ENCODE results near the gene CEMIP. TPM values are rescaled to one million over a fixed set of nuclear protein-coding genes. Genes with fewer than 3 reads are reported as not detected.

Gene CEMIP
- total RNA-seq, 1 donor, result 687 TPM

DNA sequence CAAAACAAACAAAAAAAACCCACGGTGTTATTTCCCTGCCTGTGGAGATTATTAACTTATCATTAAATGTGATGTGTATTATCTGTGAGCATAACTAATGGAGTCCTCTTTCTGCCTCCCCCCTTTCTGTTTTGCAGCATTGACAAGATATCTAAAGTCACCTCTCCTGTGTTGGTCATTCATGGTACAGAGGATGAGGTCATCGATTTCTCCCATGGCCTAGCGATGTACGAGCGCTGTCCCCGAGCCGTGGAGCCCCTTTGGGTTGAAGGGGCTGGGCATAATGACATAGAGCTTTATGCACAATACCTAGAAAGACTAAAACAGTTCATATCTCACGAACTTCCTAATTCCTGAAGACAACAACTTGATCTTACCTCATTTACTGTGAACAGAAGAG is 25.2 kb upstream of the CEMIP start:
- H3K4me1 ChIP-seq (ENCODE audit: insufficient read depth, low read length), result peaks cover 2% of the 10 kb centered on the region
- H3K9me3 ChIP-seq (ENCODE audit: low read depth, low read length), result no peaks in the 10 kb centered on the region
- no peak for DNase-seq (ENCODE audit: insufficient read length, low spot score, missing footprints)
- no peak overlapping the region for H3K27ac ChIP-seq (ENCODE audit: low read depth, low read length)
- no peak overlapping the region for H3K4me2 ChIP-seq (ENCODE audit: insufficient read depth, low read length)
- peaks cover 7% of the 10 kb centered on the region for H3K79me2 ChIP-seq (ENCODE audit: insufficient read depth, low read length)
- peaks cover 26% of the 10 kb centered on the region for H3K36me3 ChIP-seq (ENCODE audit: insufficient read depth, low read length)
- no peaks in the 10 kb centered on the region for H4K20me1 ChIP-seq (ENCODE audit: insufficient read depth, low read length)
- H3K4me3 ChIP-seq (ENCODE audit: insufficient read depth, low read length), result no peak overlapping the region
- H3K27me3 ChIP-seq (ENCODE audit: insufficient read depth, low read length), result no peaks in the 10 kb centered on the region
- H2AFZ ChIP-seq (ENCODE audit: low read length), result no peak overlapping the region
- TF ChIP-seq CTCF (IDR thresholded peaks at IDR 0.05; ENCODE audit: extremely low read depth, low read depth, low read length), result no peak

DNA sequence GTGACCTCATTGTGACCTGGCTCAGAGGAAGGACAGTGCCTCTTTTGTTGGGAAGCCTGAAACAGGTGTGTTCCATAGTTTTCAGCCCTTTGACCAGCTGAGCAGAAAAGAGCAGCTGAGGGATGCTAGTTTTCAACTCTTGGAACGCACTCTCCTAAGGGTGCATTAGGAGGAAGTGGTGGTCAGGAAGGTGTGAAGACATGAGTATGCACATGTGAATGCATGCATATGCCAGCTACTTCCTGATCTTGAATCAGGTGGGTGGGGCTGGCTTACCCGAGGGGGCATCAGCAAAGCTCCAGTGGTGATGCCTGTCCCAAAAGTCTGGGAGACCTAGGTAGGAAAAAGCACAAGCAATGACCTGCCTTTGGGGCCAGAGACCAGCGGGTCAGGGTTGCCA is 23.3 kb upstream of the CEMIP start:
- no peak overlapping the region for H3K4me3 ChIP-seq (ENCODE audit: insufficient read depth, low read length)
- no peak overlapping the region for H3K4me2 ChIP-seq (ENCODE audit: insufficient read depth, low read length)
- no peaks in the 10 kb centered on the region for H3K79me2 ChIP-seq (ENCODE audit: insufficient read depth, low read length)
- TF ChIP-seq CTCF (IDR thresholded peaks at IDR 0.05; ENCODE audit: extremely low read depth, low read depth, low read length), result no peak
- no peak overlapping the region for H3K27ac ChIP-seq (ENCODE audit: low read depth, low read length)
- H3K27me3 ChIP-seq (ENCODE audit: insufficient read depth, low read length), result no peaks in the 10 kb centered on the region
- H3K9me3 ChIP-seq (ENCODE audit: low read depth, low read length), result no peaks in the 10 kb centered on the region
- H3K36me3 ChIP-seq (ENCODE audit: insufficient read depth, low read length), result peaks cover 13% of the 10 kb centered on the region
- no peaks in the 10 kb centered on the region for H3K4me1 ChIP-seq (ENCODE audit: insufficient read depth, low read length)
- no peaks in the 10 kb centered on the region for H4K20me1 ChIP-seq (ENCODE audit: insufficient read depth, low read length)
- no peak for DNase-seq (ENCODE audit: insufficient read length, low spot score, missing footprints)
- no peak overlapping the region for H2AFZ ChIP-seq (ENCODE audit: low read length)

DNA sequence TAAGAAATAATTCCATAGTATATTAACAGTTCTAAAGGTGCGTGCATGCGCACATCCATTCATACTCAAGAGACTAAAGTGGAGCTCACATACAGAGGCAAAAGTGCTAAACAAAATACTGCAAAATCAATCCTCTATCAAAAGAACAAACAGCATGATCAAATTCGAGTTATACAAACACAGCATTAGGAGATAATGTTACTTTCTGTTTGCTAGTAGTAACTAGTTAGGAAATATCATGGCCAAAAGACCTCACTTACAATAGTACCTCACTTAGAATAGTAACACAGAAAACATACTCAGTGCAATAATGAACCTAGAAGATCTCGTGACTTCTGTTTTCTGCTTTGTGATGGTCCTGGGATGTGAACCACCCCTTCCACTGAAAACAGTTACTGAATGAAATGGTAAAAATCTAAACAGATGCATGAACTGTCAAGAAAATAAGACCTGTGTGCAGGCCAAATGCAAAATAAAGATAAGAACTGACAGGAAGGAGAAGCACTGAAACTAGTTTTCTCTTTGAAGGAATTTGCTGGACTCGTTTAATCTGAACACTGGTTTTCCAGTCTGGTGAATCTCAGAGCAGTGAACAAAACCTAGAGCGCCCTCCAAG is 20.9 kb upstream of the CEMIP start:
- no peak for DNase-seq (ENCODE audit: insufficient read length, low spot score, missing footprints)
- H3K27ac ChIP-seq (ENCODE audit: low read depth, low read length), result no peak overlapping the region
- H3K4me2 ChIP-seq (ENCODE audit: insufficient read depth, low read length), result no peak overlapping the region
- H3K4me1 ChIP-seq (ENCODE audit: insufficient read depth, low read length), result no peaks in the 10 kb centered on the region
- no peaks in the 10 kb centered on the region for H4K20me1 ChIP-seq (ENCODE audit: insufficient read depth, low read length)
- no peaks in the 10 kb centered on the region for H3K79me2 ChIP-seq (ENCODE audit: insufficient read depth, low read length)
- no peak overlapping the region for H3K4me3 ChIP-seq (ENCODE audit: insufficient read depth, low read length)
- no peaks in the 10 kb centered on the region for H3K9me3 ChIP-seq (ENCODE audit: low read depth, low read length)
- no peak for TF ChIP-seq CTCF (IDR thresholded peaks at IDR 0.05; ENCODE audit: extremely low read depth, low read depth, low read length)
- H3K27me3 ChIP-seq (ENCODE audit: insufficient read depth, low read length), result no peaks in the 10 kb centered on the region
- H3K36me3 ChIP-seq (ENCODE audit: insufficient read depth, low read length), result peaks cover 12% of the 10 kb centered on the region
- no peak overlapping the region for H2AFZ ChIP-seq (ENCODE audit: low read length)

GRCh38 chr15:80760960-80761359 is 18.2 kb upstream of the CEMIP start:
- no peaks in the 10 kb centered on the region for H3K36me3 ChIP-seq (ENCODE audit: insufficient read depth, low read length)
- H3K4me1 ChIP-seq (ENCODE audit: insufficient read depth, low read length), result no peaks in the 10 kb centered on the region
- H3K27ac ChIP-seq (ENCODE audit: low read depth, low read length), result no peak overlapping the region
- H4K20me1 ChIP-seq (ENCODE audit: insufficient read depth, low read length), result no peaks in the 10 kb centered on the region
- no peaks in the 10 kb centered on the region for H3K27me3 ChIP-seq (ENCODE audit: insufficient read depth, low read length)
- DNase-seq (ENCODE audit: insufficient read length, low spot score, missing footprints), result no peak
- no peak overlapping the region for H3K4me3 ChIP-seq (ENCODE audit: insufficient read depth, low read length)
- H3K79me2 ChIP-seq (ENCODE audit: insufficient read depth, low read length), result no peaks in the 10 kb centered on the region
- H3K9me3 ChIP-seq (ENCODE audit: low read depth, low read length), result no peaks in the 10 kb centered on the region
- H2AFZ ChIP-seq (ENCODE audit: low read length), result no peak overlapping the region
- TF ChIP-seq CTCF (IDR thresholded peaks at IDR 0.05; ENCODE audit: extremely low read depth, low read depth, low read length), result no peak
- no peak overlapping the region for H3K4me2 ChIP-seq (ENCODE audit: insufficient read depth, low read length)
